ENCODE results near the gene CCL20. TPM values are rescaled to one million over a fixed set of nuclear protein-coding genes. Genes with fewer than 3 reads are reported as not detected.

CCL20 gene
- total and polyA plus RNA-seq, 2 donors (not counting 3 experiments of a cell fraction or from before 2014, with no cell fraction given), result 0.32 TPM; not detected in 1

- Histone ChIP-seq H4K20me1 (replicated peaks; ENCODE audit: control insufficient read depth, extremely low read depth, insufficient read depth, low read length) (no peaks in the 10 kb centered on the region), H3K9me3 (replicated peaks; ENCODE audit: control insufficient read depth, insufficient read depth, low read length) (no peaks in the 10 kb centered on the region), H3K27me3 (ENCODE audit: control insufficient read depth in 2 of 2, insufficient read depth in 2 of 2, low read length in 2 of 2) (no peaks in the 10 kb centered on the region), H2AFZ (ENCODE audit: low read depth, low read length) (no peak overlapping the region), H3K4me2 (ENCODE audit: insufficient read depth, low read length) (no peak overlapping the region), H3K4me1 (ENCODE audit: control insufficient read depth, extremely low read depth, insufficient read depth, low read length) (no peaks in the 10 kb centered on the region), H3K36me3 (ENCODE audit: control insufficient read depth in 2 of 2, extremely low read depth in 1 of 2, insufficient read depth in 2 of 2, low read length in 2 of 2) (no peaks in the 10 kb centered on the region), H3K9ac (replicated peaks; ENCODE audit: extremely low read depth, insufficient read depth, low read length) (no peak overlapping the region), H3K9me1 (replicated peaks; ENCODE audit: control insufficient read depth, extremely low read depth, insufficient read depth, low read length) (no peaks in the 10 kb centered on the region), H3K4me3 (replicated peaks in 1 of 3; ENCODE audit: insufficient read depth in 1 of 3, low read depth in 1 of 3, low read length in 3 of 3) (no peak overlapping the region), H3K79me2 (ENCODE audit: control insufficient read depth, insufficient read depth, low read length) (no peaks in the 10 kb centered on the region), H3K27ac (ENCODE audit: insufficient read depth, low read depth, low read length) (no peak overlapping the region)
- no TSS peak for BruUV-seq (replicated peaks)
- TF ChIP-seq, protein P1, sequence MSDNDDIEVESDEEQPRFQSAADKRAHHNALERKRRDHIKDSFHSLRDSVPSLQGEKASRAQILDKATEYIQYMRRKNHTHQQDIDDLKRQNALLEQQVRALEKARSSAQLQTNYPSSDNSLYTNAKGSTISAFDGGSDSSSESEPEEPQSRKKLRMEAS (IDR thresholded peaks at IDR 0.05; ENCODE audit: insufficient read depth, insufficient read length), result no peak
- TF ChIP-seq GATA2 (IDR thresholded peaks at IDR 0.05; ENCODE audit: insufficient read depth, insufficient read length, low read depth, low read length) (no peak), MYC (IDR thresholded peaks at IDR 0.05; ENCODE audit: low read depth, low read length) (no peak), EZH2 (IDR thresholded peaks at IDR 0.05; ENCODE audit: borderline replicate concordance, low read depth, low read length, severe bottlenecking) (no peak), FOS (IDR thresholded peaks at IDR 0.05; ENCODE audit: borderline replicate concordance, insufficient read depth, low read length) (no peak)
- POLR2A ChIA-PET, result no interaction called here
- FAIRE-seq, result no peak
- intact Hi-C loops (cut with micrococcal nuclease), result no loop called here
- no peak for DNase-seq (ENCODE audit: low read depth, low spot score)
- dilution Hi-C loops (cut with MboI; ENCODE audit: extremely low pct_ligation_motif_present, low sequenced_read_pairs), result no loop called here
- CTCF ChIA-PET, result interaction anchor here (0.9 to 1.4 kb wide), 3 partner anchors 17 to 90 kb away, joined by 3 to 6 read pairs (median 5); no protein-coding TSS in a partner anchor
Measured at GRCh38 chr2:227782804-227783203, 30.8 kb upstream of the CCL20 start.

DNA sequence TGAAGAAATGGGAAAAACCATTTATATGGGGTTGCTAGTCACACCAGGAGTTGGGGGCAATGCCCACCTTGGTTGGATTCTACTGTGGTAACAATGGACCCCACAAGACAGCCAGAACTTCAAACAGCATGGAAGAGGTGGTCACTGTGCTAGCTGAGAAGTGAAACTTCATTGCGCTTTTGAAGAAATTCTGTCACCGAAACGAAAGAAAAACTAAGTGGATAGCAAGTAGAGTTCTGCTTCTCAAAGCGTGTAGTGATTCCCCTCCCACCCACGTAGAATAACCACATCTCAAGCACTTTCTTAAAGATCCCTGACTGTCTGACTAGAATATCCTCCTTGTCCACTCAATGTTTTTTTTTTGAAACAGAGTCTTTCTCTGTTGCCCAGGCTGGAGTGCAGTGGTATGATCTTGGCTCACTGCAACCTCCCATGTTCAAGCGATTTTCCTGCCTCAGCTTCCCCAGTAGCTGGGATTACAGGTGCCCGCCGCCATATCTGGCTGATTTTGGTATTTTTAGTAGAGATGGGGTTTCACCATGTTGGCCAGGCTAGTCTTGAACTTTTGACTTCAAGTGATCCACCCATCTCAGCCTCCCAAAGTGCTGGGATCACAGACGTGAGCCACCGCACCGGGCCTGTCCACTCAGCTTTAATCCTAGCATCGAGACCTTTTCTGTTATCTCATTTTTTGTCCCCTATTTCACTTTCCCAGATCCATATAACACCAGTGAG is 30.1 kb upstream of the CCL20 start:
- Histone ChIP-seq H3K4me2 (ENCODE audit: insufficient read depth, low read length) (no peak overlapping the region), H3K36me3 (ENCODE audit: control insufficient read depth in 2 of 2, extremely low read depth in 1 of 2, insufficient read depth in 2 of 2, low read length in 2 of 2) (no peaks in the 10 kb centered on the region), H2AFZ (ENCODE audit: low read depth, low read length) (no peak overlapping the region), H3K27me3 (ENCODE audit: control insufficient read depth in 2 of 2, insufficient read depth in 2 of 2, low read length in 2 of 2) (no peaks in the 10 kb centered on the region), H3K4me1 (ENCODE audit: control insufficient read depth, extremely low read depth, insufficient read depth, low read length) (peaks cover 4% of the 10 kb centered on the region), H3K27ac (ENCODE audit: insufficient read depth, low read depth, low read length) (no peak overlapping the region), H3K9me1 (replicated peaks; ENCODE audit: control insufficient read depth, extremely low read depth, insufficient read depth, low read length) (no peaks in the 10 kb centered on the region), H3K9ac (replicated peaks; ENCODE audit: extremely low read depth, insufficient read depth, low read length) (no peak overlapping the region), H3K79me2 (ENCODE audit: control insufficient read depth, insufficient read depth, low read length) (no peaks in the 10 kb centered on the region), H3K9me3 (replicated peaks; ENCODE audit: control insufficient read depth, insufficient read depth, low read length) (no peaks in the 10 kb centered on the region), H4K20me1 (replicated peaks; ENCODE audit: control insufficient read depth, extremely low read depth, insufficient read depth, low read length) (no peaks in the 10 kb centered on the region), H3K4me3 (replicated peaks in 1 of 3; ENCODE audit: insufficient read depth in 1 of 3, low read depth in 1 of 3, low read length in 3 of 3) (no peak overlapping the region)
- BruUV-seq (replicated peaks), result no TSS peak
- FAIRE-seq (no peak), DNase-seq (ENCODE audit: low read depth, low spot score) (no peak)
- intact Hi-C loops (cut with micrococcal nuclease) (no loop called here), dilution Hi-C loops (cut with MboI; ENCODE audit: extremely low pct_ligation_motif_present, low sequenced_read_pairs) (no loop called here)
- TF ChIP-seq FOS (IDR thresholded peaks at IDR 0.05; ENCODE audit: borderline replicate concordance, insufficient read depth, low read length), result no peak
- TF ChIP-seq, protein P2, sequence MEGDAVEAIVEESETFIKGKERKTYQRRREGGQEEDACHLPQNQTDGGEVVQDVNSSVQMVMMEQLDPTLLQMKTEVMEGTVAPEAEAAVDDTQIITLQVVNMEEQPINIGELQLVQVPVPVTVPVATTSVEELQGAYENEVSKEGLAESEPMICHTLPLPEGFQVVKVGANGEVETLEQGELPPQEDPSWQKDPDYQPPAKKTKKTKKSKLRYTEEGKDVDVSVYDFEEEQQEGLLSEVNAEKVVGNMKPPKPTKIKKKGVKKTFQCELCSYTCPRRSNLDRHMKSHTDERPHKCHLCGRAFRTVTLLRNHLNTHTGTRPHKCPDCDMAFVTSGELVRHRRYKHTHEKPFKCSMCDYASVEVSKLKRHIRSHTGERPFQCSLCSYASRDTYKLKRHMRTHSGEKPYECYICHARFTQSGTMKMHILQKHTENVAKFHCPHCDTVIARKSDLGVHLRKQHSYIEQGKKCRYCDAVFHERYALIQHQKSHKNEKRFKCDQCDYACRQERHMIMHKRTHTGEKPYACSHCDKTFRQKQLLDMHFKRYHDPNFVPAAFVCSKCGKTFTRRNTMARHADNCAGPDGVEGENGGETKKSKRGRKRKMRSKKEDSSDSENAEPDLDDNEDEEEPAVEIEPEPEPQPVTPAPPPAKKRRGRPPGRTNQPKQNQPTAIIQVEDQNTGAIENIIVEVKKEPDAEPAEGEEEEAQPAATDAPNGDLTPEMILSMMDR (IDR thresholded peaks at IDR 0.05; ENCODE audit: extremely low read depth in 1 of 2, insufficient read depth in 1 of 2, low read depth in 1 of 2, low read length in 2 of 2), result no peak
- TF ChIP-seq JUN (IDR thresholded peaks at IDR 0.05; ENCODE audit: borderline replicate concordance, insufficient read depth, insufficient read length, low read depth), result no peak
- no peak for TF ChIP-seq POLR2AphosphoS5 (IDR thresholded peaks at IDR 0.05; ENCODE audit: insufficient read depth, low read depth, low read length)
- no peak for TF ChIP-seq MYC (IDR thresholded peaks at IDR 0.05; ENCODE audit: low read depth, low read length)
- TF ChIP-seq GATA2 (IDR thresholded peaks at IDR 0.05; ENCODE audit: insufficient read depth, insufficient read length, low read depth, low read length), result no peak
- TF ChIP-seq, protein P1 (IDR thresholded peaks at IDR 0.05; ENCODE audit: insufficient read depth, insufficient read length), result no peak
- ChIA-PET POLR2A (no interaction called here), CTCF (interaction anchor here (0.7 to 1.4 kb wide), 6 partner anchors 9 to 106 kb away, joined by 3 to 6 read pairs (median 3); no protein-coding TSS in a partner anchor)
